ENCODE data around the gene PPIL4. TPM values are rescaled to one million over a fixed set of nuclear protein-coding genes. Genes with fewer than 3 reads are reported as not detected.

Gene PPIL4
- total RNA-seq, 1 donor from 2014 or later: 21.8 TPM

DNA sequence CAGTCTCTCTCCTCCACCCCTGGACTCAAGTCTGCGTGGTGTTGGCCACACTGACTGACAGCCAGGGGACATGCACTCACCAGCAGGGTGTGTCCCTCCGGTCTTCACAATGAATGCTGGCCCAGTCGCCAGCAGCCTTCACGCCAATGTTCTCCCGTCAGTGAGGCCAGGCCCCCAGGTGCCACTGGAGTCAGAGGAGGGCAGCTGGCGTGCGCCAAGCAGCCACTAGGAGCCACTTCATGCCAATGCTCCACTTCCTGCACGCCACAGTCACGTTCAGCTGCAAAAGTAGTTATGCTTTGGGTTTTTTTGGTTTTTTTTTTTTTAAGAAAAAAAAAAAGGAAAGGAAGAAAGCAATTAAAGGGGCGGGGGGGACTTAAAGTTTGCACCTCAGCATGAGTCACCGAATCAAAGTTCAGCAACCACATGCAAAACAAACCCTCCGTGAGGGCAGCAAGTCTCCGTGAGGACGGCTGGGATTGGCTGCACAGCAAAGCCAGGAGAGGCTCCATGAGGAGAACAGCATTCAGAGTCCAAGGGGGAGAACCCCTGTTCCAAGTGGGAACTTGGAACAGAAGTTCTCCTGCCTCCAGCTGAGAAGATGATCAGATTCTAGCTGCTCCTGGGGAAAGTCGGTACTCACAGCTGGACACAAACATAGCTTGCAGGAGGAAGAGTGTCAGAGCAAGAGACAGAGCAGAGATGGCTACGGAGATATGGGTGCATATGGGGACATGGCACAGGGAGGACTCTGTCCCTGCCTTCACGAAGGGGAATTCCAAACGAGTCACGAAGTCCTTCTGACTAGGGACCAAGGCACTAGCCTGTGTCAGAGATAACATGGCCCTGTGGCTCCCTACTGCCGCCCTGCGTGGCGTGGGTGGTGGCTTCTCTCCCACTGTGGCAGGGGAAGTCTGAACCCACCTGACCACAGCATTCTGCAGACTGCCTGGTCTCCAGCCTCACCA lies 60.8 kb downstream of the PPIL4 start, which contains the start of gene ZC3H12D:
ZC3H12D (minus strand) TSS at position 282 of the 968 bp plus-strand sequence. CDS start 10,471 bp downstream, outside the sequence.
- peak; percentile 19 to 25 for DNase-seq (ENCODE audit: low read depth in 2 of 2)

- DNase-seq (ENCODE audit: low read depth in 2 of 2): no peak
These were observed 61.8 kb downstream of the PPIL4 start for GRCh38 chr6:149483849-149484655.

DNA sequence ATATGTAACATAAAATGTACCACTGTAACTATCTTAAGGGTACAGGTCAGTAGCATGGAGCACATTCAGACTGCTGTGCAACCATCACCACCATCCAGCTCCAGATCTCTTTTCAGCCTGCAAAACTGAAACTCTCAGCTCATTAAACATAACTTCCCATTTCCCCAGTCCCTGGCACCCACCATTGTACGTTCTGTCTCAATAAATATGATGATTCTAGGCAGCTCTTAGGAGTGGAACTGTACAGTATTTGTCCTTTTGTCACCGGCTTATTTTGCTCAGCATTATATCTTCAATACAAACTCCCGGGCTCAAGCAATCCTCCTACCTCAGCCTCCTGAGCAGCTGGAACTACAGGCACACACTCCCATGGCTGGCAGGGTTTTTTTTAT lies 62.5 kb downstream of the PPIL4 start:
- no peak for DNase-seq (ENCODE audit: low read depth in 2 of 2)

DNA sequence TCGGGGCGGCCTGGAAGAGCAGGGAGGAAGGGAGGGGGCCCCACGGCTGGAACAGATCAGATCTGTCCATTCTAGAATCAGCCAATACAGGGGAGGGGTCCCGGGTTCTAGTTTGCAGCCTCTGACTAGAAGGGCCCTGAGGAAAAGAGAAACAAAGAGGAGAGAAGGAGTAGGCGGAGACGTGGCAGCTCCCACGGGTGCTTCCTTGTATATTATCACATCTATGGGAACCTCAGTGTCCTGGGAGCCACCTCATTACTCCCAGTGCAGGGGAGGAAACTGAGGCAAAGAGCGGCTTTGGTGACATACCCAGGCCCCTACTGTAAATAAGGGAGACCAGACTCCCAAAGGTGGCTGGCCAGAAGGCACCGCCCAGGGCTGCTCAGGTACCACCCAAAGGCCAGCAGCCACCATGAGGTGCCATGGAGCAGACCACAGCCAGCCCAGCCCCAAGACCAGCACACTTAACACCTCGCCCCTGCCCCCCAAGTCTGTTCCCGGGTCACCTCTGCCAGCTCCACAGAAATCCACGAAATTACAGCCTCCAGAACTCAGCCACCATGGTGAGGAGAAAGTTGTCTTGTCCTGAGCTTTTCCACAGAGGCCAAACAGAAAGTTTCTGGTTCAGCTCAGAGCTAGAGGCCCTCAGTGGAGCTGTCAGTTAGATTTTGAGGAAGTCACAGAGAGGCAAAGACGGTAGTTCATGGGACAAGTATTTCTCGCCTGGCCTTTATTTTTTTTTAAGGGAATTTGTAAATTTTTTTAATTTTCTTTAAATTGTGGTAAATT lies 63.1 kb downstream of the PPIL4 start:
- no peak for DNase-seq (ENCODE audit: low read depth in 2 of 2)

- DNase-seq (ENCODE audit: low read depth in 2 of 2): no peak
These were observed 65.2 kb downstream of the PPIL4 start for GRCh38 chr6:149480502-149481280.

DNA sequence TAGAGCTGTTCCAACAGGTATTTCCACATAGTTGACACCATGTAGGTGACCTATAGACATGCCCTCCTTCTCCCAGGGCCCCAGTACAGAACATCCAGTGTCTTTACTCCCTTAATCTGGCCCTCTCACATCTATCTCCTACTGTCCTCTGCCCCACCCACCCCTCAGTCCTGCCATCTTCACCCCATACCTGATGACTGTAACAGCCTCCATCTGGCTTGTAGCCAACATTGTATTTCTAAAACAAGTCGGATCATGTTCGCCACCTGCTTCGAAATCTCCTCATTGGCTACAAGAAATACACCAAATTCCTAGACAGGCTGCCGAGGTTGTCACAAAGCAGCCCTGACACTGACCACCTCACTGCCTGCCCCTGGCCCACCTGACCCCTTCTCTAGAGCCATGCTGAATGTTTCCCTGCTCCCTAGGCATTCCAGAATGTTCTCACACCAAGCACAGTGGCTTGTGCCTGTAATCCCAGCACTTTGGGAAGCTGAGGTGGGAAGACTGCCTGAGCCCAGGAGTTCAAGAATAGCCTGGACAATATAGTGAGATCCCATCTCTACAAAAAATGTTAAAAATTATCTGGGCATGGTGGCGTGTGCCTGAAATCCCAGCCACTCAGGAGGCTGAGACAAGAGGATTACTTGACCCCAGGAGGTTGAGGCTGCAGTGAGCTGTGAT lies 67.1 kb downstream of the PPIL4 start:
- DNase-seq (ENCODE audit: low read depth in 2 of 2): no peak

GRCh38 chr6:149477544-149477943 lies 68.3 kb downstream of the PPIL4 start:
- DNase-seq (ENCODE audit: low read depth in 2 of 2): no peak

DNA sequence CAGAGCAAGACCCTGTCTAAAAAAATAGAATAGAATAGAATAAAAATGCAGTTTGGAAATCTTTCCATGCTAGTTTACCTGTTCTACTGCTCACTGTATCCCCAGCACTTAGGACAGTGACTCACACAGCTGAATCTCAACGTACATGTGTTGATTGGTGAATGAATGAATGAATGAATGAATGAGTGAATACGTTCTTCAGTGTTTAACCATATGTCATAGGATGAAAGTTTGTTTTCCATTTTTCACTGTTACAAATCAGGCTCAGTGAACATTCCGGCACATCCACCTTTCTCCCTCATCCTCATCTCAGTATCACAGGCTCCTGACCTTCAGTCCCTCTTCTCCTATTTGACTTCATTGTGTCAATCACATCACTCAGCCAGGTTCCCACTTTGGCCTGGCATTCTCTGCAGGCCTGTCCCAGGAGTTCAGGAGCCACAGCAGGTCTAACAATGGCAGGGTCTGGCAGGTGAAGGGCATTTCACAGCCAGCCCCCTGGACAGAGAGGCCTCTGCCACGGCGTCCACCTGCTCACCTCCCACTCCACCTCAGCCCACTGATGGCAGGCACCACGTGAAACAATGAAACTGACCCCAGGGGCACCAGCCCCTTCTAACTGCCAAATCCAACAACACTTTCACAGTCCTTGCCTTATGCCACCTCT lies 68.9 kb downstream of the PPIL4 start:
- no peak for DNase-seq (ENCODE audit: low read depth in 2 of 2)

DNA sequence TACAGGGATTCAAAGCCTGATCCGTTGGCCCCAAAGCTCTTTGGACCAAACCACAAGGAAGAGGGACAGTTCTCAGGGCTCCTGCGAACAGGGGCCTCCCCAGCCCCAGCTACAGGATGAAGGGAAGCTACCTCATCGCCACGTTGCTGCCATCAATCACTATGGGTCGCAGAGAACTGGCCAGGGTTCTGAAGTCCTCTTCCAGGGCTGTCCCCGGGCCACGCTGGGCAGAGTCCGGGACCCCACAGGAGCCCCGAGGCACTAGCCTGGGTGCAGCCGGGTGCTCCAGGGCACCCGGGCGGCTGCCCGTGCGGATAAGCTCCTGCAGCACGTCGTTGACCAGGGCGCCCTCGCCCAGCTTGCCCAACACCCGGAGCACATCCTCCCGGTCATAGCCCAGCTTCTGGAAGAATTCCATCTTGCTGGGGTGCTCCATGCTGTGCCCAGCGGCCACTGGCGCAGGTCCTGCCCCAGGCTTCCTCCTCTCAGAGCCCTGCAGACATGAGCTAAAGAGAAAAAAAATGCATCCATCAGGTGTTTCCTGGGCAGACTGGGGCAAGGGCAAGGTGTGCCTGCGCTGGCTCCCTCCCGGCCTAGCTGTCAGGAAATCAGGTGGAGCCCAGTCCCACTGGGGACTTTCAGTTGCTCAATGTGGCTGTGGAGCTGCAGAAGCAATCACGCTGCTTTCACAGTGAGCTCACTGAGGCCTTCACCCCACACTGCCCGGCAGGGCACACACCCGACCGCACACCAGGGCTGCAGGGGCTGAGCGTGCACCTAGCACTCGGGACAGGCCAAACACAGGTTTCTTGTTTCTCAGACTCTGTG lies 71.5 kb downstream of the PPIL4 start:
- DNase-seq (ENCODE audit: low read depth in 2 of 2): no peak

DNA sequence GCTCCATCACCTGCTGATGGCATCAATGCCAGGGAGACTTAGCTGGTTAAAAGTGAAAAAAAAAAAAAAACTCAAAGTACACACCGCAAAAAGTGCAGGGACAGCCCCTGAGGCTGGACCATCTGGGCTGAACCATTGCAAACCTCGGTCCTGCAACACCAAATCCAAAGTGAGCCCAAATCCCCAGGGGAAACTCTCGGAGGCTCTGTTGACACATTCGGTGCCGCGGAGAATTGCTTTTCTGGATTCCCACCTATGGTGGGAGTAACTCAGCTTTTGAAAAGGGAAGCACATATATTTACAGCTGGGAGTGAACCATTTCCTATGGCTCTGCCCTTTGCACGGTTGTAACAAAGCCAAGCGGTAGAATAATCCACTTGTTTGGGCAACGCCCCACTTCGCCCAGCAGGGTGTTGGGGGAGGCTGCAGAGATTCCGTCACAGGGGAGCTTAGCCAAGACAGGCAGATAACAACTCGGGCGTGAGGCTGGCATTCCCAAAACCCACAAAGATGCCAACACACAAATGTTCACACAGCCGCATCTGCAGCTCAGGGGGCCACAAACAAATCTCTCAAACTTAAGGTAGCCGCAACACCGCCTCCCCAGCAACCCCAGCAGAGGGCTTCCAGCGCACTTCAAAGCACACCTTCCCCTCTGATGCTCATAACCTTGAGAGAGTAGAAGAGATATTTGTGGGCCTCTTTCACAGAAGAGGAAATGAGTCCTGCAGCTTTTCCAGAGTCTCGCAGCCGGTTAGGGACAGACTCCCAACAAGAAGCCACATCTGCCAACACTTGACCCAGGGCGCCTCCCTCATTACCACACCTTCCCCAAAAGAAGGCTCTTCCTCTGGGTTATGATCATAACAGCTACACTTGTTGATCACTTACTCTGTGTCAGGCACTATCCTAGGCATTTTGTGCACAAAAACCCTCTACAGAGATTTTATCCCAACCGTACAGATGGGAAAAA lies 72.5 kb downstream of the PPIL4 start:
- DNase-seq (ENCODE audit: low read depth in 2 of 2): peak; percentile 16 to 30

GRCh38 chr6:149472241-149472640 lies 73.6 kb downstream of the PPIL4 start:
- DNase-seq (ENCODE audit: low read depth in 2 of 2): no peak

GRCh38 chr6:149471801-149472200 lies 74.0 kb downstream of the PPIL4 start:
- no peak for DNase-seq (ENCODE audit: low read depth in 2 of 2)

GRCh38 chr6:149470948-149471347 lies 74.9 kb downstream of the PPIL4 start:
- DNase-seq (ENCODE audit: low read depth in 2 of 2): no peak

GRCh38 chr6:149468179-149468578 lies 77.7 kb downstream of the PPIL4 start:
- no peak for DNase-seq (ENCODE audit: low read depth in 2 of 2)

GRCh38 chr6:149467265-149467664 lies 78.6 kb downstream of the PPIL4 start:
- no peak for DNase-seq (ENCODE audit: low read depth in 2 of 2)

DNA sequence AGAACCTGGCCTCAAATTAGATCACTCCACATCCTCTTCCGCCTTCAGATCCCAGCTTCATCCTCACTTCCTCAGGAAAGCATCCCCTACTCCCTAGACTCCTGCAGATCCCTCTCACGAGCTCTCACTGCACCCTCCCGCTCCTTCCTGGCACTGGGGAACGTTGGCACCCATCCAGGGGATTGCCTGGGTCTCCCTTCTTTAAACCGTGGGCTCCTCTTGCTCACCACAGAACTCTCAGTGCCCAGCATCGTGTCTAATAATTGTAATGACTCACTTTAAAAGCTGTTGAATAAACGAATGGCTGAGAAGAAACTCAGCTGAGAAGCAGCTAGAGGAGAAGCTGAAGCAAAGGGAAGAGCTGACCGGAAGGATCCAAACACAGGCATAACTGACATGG lies 81.4 kb downstream of the PPIL4 start:
- DNase-seq (ENCODE audit: low read depth in 2 of 2): no peak

DNA sequence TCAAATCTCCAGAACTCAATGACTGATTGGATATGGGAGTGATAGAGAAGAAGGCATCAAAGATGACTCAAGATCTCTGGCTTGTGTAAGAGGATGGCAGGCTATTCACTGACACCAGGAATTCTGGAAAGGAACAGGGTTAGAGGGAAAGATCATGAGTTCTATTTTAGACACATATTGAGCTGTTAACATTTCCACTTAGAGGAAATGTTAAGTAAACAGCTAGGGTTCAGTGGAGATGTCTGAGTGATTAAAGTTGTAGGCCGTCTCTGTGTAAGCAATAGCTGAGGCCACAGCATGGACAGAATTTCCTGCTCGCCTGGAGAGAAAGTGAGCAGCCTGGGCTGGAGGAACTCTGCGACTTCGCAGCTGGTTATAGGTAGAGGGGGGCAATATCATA lies 82.1 kb downstream of the PPIL4 start:
- DNase-seq (ENCODE audit: low read depth in 2 of 2): no peak

Measured in lung microvascular endothelial cell (primary cell).